GM23338 (cell line): ENCODE results near the gene AATF. TPM values are rescaled to one million over a fixed set of nuclear protein-coding genes. Genes with fewer than 3 reads are reported as not detected.

Experiments
- CTCF ChIP-seq, 2 experiments: fragments of 200-600 bp in 1 of 2; sonication (generic) in 1 of 2; conservative IDR thresholded peaks; 2 replicates each; pipeline versions ENCODE4 v1.5.1 to v1.6.1; 2016 to 2017; ENCODE audit warnings: antibody characterized with exemption in 2 of 2, low read depth in 2 of 2, mild to moderate bottlenecking in 2 of 2, moderate library complexity in 1 of 2
- ETS1 ChIP-seq: IDR thresholded peaks from 2 replicates; pipeline ENCODE4 v1.6.1; 2016; ENCODE audit warnings: antibody characterized with exemption
- EZH2phosphoT487 ChIP-seq: fragments of 200-600 bp; sonication (generic); IDR thresholded peaks from one replicate; pipeline ENCODE4 v1.8.1; 2018; ENCODE audit warnings: antibody characterized with exemption; ENCODE audit not compliant: unreplicated experiment
- JUNB ChIP-seq: IDR thresholded peaks from one replicate; pipeline ENCODE4 v1.6.1; 2016; ENCODE audit warnings: antibody characterized with exemption; ENCODE audit not compliant: unreplicated experiment
- POLR2AphosphoS5 ChIP-seq: IDR thresholded peaks from 2 replicates; pipeline ENCODE4 v1.6.1; 2016; ENCODE audit warnings: antibody characterized with exemption, low read depth
- ZNF114 ChIP-seq: fragments of 250-450 bp; sonication (Bioruptor Pico); IDR thresholded peaks from 2 replicates; pipeline ENCODE4 v1.5.0; 2020; ENCODE audit warnings: mild to moderate bottlenecking, moderate library complexity
- ZNF331 ChIP-seq: fragments of 250-450 bp; sonication (Bioruptor Pico); IDR thresholded peaks from 2 replicates; pipeline ENCODE4 v1.5.0; 2020; ENCODE audit warnings: low read depth, mild to moderate bottlenecking, moderate library complexity
- ZNF462 ChIP-seq: fragments of 250-450 bp; sonication (Bioruptor Pico); IDR thresholded peaks from 2 replicates; pipeline ENCODE4 v1.5.0; 2020; ENCODE audit warnings: mild to moderate bottlenecking, moderate library complexity
- polyA plus RNA-seq: library from polyadenylated mRNA; unstranded; fragments of >200 nt; fragmentation: Nextera tagmentation; extraction: Ambion mirVana; gene quantifications from 2 replicates; pipeline ENCODE4 v1.2.1, GENCODE V29; 2016
- total RNA-seq: library from RNA; depleted of rRNA; stranded (reverse); fragments of >200 nt; shearing (Covaris generic); gene quantifications from 2 replicates; pipeline ENCODE4 v1.2.3, GENCODE V29; 2014

The AATF gene
- total and polyA plus RNA-seq, 2 experiments from 2014 or later = 40.2 to 71.2 TPM

- TF ChIP-seq ZNF462 (CRISPR knock-in tag) = no peak
- no peak for TF ChIP-seq JUNB
- TF ChIP-seq CTCF (conservative IDR thresholded peaks at IDR 0.05; ENCODE audit: low read depth in 2 of 2) = no peak
- TF ChIP-seq POLR2AphosphoS5 = no peak
- TF ChIP-seq ZNF114 (CRISPR knock-in tag) = no peak
- TF ChIP-seq EZH2phosphoT487 = no peak
- TF ChIP-seq ZNF331 (CRISPR knock-in tag) = no peak
- no peak for TF ChIP-seq ETS1
These were observed 143.3 kb downstream of the AATF start (continued) for GRCh38 chr17:37092071-37092470.
